H9 (cell line): Measurements from ENCODE around the gene AREG. TPM values are rescaled to one million over a fixed set of nuclear protein-coding genes. Genes with fewer than 3 reads are reported as not detected.

ENCODE experiments used
- DNase-seq: peaks from one replicate; pipeline ENCODE4 v3.0.0-alpha.2; 2017
- H2AFZ ChIP-seq: one replicate; pipeline ENCODE4 v1.6.1; 2013; ENCODE audit warnings: mild to moderate bottlenecking, low read length, control low read depth, moderate library complexity
- H2AK5ac ChIP-seq: 2 replicates; pipeline ENCODE4 v1.6.1; 2013; ENCODE audit warnings: low read length, control low read depth, mixed read lengths; ENCODE audit not compliant: insufficient read length
- H2BK120ac ChIP-seq: one replicate; pipeline ENCODE4 v1.6.1; 2013; ENCODE audit warnings: low read depth, mild to moderate bottlenecking, low read length, control low read depth, inconsistent platforms; ENCODE audit not compliant: poor library complexity, severe bottlenecking
- H2BK12ac ChIP-seq: 2 replicates; pipeline ENCODE4 v1.6.1; 2013; ENCODE audit warnings: low read length, control low read depth, mixed read lengths, low read depth; ENCODE audit not compliant: insufficient read length
- H2BK15ac ChIP-seq: 2 replicates; pipeline ENCODE4 v1.6.1; 2013; ENCODE audit warnings: low read depth, low read length, control low read depth
- H2BK20ac ChIP-seq: one replicate; pipeline ENCODE4 v1.6.1; 2013; ENCODE audit warnings: low read depth, mild to moderate bottlenecking, low read length, control low read depth, inconsistent platforms; ENCODE audit not compliant: poor library complexity, severe bottlenecking
- H2BK5ac ChIP-seq: 2 replicates; pipeline ENCODE4 v1.6.1; 2013; ENCODE audit warnings: low read length, control low read depth, mixed read lengths; ENCODE audit not compliant: insufficient read length
- H3K14ac ChIP-seq: 2 replicates; pipeline ENCODE4 v1.6.1; 2013; ENCODE audit warnings: low read length, control low read depth; ENCODE audit not compliant: insufficient read depth
- H3K18ac ChIP-seq: 2 replicates; pipeline ENCODE4 v1.6.1; 2013; ENCODE audit warnings: low read depth, mild to moderate bottlenecking, mixed read lengths, low read length, control low read depth; ENCODE audit not compliant: insufficient read length
- H3K23ac ChIP-seq: 2 replicates; pipeline ENCODE4 v1.6.1; 2013; ENCODE audit warnings: low read length, control low read depth, mixed read lengths, low read depth; ENCODE audit not compliant: insufficient read length
- H3K23me2 ChIP-seq: 2 replicates; pipeline ENCODE4 v1.6.1; 2013; ENCODE audit warnings: low read depth, mild to moderate bottlenecking, mixed read lengths, low read length, control low read depth; ENCODE audit not compliant: insufficient read length, poor library complexity, severe bottlenecking
- H3K27ac ChIP-seq: 2 replicates; pipeline ENCODE4 v1.5.1; 2013; ENCODE audit warnings: low read length, control low read depth, mixed read lengths, low read depth; ENCODE audit not compliant: insufficient read length
- H3K27me3 ChIP-seq: 2 replicates; pipeline ENCODE4 v1.6.1; 2013; ENCODE audit warnings: low read length, control low read depth, inconsistent platforms; ENCODE audit not compliant: insufficient read depth
- H3K4ac ChIP-seq: 2 replicates; pipeline ENCODE4 v1.6.1; 2013; ENCODE audit warnings: low read depth, mild to moderate bottlenecking, control low read depth, inconsistent platforms, low read length, moderate library complexity
- H3K4me1 ChIP-seq: 2 replicates; pipeline ENCODE4 v1.6.1; 2013; ENCODE audit warnings: low read length, control low read depth, inconsistent platforms; ENCODE audit not compliant: insufficient read depth
- H3K4me2 ChIP-seq: 2 replicates; pipeline ENCODE4 v1.6.1; 2013; ENCODE audit warnings: low read length, control low read depth, mixed read lengths; ENCODE audit not compliant: insufficient read length, insufficient read depth
- H3K56ac ChIP-seq: 2 replicates; pipeline ENCODE4 v1.6.1; 2013; ENCODE audit warnings: low read depth, mild to moderate bottlenecking, mixed read lengths, low read length, control low read depth; ENCODE audit not compliant: insufficient read length
- H3K79me1 ChIP-seq: 2 replicates; pipeline ENCODE4 v1.6.1; 2013; ENCODE audit warnings: low read depth, mild to moderate bottlenecking, moderate library complexity, low read length, control low read depth, inconsistent platforms; ENCODE audit not compliant: insufficient read depth, poor library complexity, severe bottlenecking
- H3K79me2 ChIP-seq: 2 replicates; pipeline ENCODE4 v1.6.1; 2013; ENCODE audit warnings: low read length, control low read depth, inconsistent platforms; ENCODE audit not compliant: insufficient read depth
- H3K9ac ChIP-seq: 2 replicates; pipeline ENCODE4 v1.6.1; 2013; ENCODE audit warnings: low read length, control low read depth, mixed read lengths; ENCODE audit not compliant: insufficient read length; ENCODE audit errors: extremely low read depth
- H3K9me3 ChIP-seq: one replicate; pipeline ENCODE4 v1.6.1; 2013; ENCODE audit warnings: low read depth, low read length, inconsistent platforms; ENCODE audit not compliant: control insufficient read depth
- H3T11ph ChIP-seq: one replicate; pipeline ENCODE4 v1.6.1; 2013; ENCODE audit warnings: mild to moderate bottlenecking, low read length, control low read depth, inconsistent platforms
- H4K20me1 ChIP-seq: one replicate; pipeline ENCODE4 v1.6.1; 2013; ENCODE audit not compliant: control insufficient read depth, insufficient read length, insufficient read depth
- H4K5ac ChIP-seq: 2 replicates; pipeline ENCODE4 v1.6.1; 2013; ENCODE audit warnings: low read depth, mild to moderate bottlenecking, mixed read lengths, low read length, control low read depth; ENCODE audit not compliant: insufficient read length
- H4K8ac ChIP-seq: replicated peaks from 2 replicates; pipeline ENCODE4 v1.6.1; 2013; ENCODE audit warnings: low read length, control low read depth, mixed read lengths, low read depth; ENCODE audit not compliant: insufficient read length
- H4K91ac ChIP-seq: 2 replicates; pipeline ENCODE4 v1.6.1; 2013; ENCODE audit warnings: low read depth, mild to moderate bottlenecking, moderate library complexity, mixed read lengths, low read length, control low read depth; ENCODE audit not compliant: insufficient read length
- H3K27ac Mint-ChIP-seq, 3 experiments: 2 replicates in 2 of 3; 3 replicates in 1 of 3; pipeline ENCODE4 v1.8.0; 2020 to 2021; ENCODE audit warnings: mixed read lengths in 3 of 3, mild to moderate bottlenecking in 1 of 3, moderate library complexity in 1 of 3
- H3K27me3 Mint-ChIP-seq: 2 replicates; pipeline ENCODE4 v1.8.0; 2021; ENCODE audit warnings: low read depth, mild to moderate bottlenecking, moderate library complexity, mixed read lengths
- H3K36me3 Mint-ChIP-seq, 3 experiments: 2 replicates in 2 of 3; 3 replicates in 1 of 3; pipeline ENCODE4 v1.8.0; 2020 to 2021; ENCODE audit warnings: low read depth in 3 of 3, mixed read lengths in 3 of 3; ENCODE audit not compliant: insufficient read depth in 1 of 3
- H3K4me1 Mint-ChIP-seq, 2 experiments: 2 replicates each; pipeline ENCODE4 v1.8.0; 2020; ENCODE audit warnings: mixed read lengths in 2 of 2
- H3K4me3 Mint-ChIP-seq, 2 experiments: 2 replicates in 1 of 2; 3 replicates in 1 of 2; pipeline ENCODE4 v1.8.0; 2020 to 2021; ENCODE audit warnings: mild to moderate bottlenecking in 2 of 2, mixed read lengths in 2 of 2, moderate library complexity in 1 of 2
- H3K9me3 Mint-ChIP-seq, 2 experiments: 2 replicates in 1 of 2; 3 replicates in 1 of 2; pipeline ENCODE4 v1.8.0; 2020; ENCODE audit warnings: mild to moderate bottlenecking in 2 of 2, mixed read lengths in 2 of 2, moderate library complexity in 1 of 2
- CTCF ChIP-seq: fragments of 200-600 bp; sonication (generic); conservative IDR thresholded peaks from 3 replicates; pipeline ENCODE4 v1.8.0; 2021; ENCODE audit warnings: antibody characterized with exemption, mild to moderate bottlenecking
- WGBS: extraction: QIAGEN DNeasy Blood & Tissue Kit; methylation state at CpG from one replicate; pipeline ENCODE4 v1.1.7; 2013; ENCODE audit warnings: missing lambda C conversion rate, low lambda C conversion rate, mixed read lengths; ENCODE audit not compliant: insufficient read length; ENCODE audit errors: extremely low coverage; 5-methylcytosine and 5-hydroxymethylcytosine counted together
- total RNA-seq: library from RNA; stranded (reverse); gene quantifications from 2 replicates; pipeline ENCODE4 v1.2.1, GENCODE V29; 2021

The AREG gene
- total RNA-seq, 1 experiment from 2014 or later = 0.28 TPM

GRCh38 chr4:74479009-74479408, 34.1 kb downstream of the AREG start:
- Histone ChIP-seq H3K79me1 (no peaks in the 10 kb centered on the region), H3K27ac (no peak overlapping the region), H4K91ac (no peak overlapping the region), H3K4ac (no peak overlapping the region), H3K9me3 (no peaks in the 10 kb centered on the region), H2BK5ac (no peak overlapping the region), H2BK20ac (no peak overlapping the region), H3K23me2 (no peaks in the 10 kb centered on the region), H3K18ac (no peak overlapping the region), H3K23ac (no peak overlapping the region), H3K27me3 (no peaks in the 10 kb centered on the region), H3K56ac (no peak overlapping the region), H3K9ac (no peak overlapping the region), H4K5ac (no peak overlapping the region), H2AK5ac (no peak overlapping the region), H2AFZ (no peak overlapping the region), H3K79me2 (no peaks in the 10 kb centered on the region), H4K8ac (no peak overlapping the region), H3K4me1 (no peaks in the 10 kb centered on the region), H3T11ph (no peak overlapping the region), H2BK120ac (no peak overlapping the region), H3K14ac (no peak overlapping the region), H4K20me1 (no peaks in the 10 kb centered on the region), H3K4me2 (no peak overlapping the region), H2BK15ac (no peak overlapping the region), H2BK12ac (no peak overlapping the region)
- Mint-ChIP-seq H3K27ac (no peak overlapping the region), H3K36me3 (no peaks in the 10 kb centered on the region), H3K4me3 (no peak overlapping the region), H3K4me1 (no peaks in the 10 kb centered on the region), H3K27me3 (no peaks in the 10 kb centered on the region), H3K9me3 (no peaks in the 10 kb centered on the region)
- TF ChIP-seq CTCF = no peak
- no peak for DNase-seq
- no CpG with 5 or more reads among the region's 1 CpG for WGBS
